Natural killer cell (primary cell): ENCODE data around the gene IGSF8. TPM values are rescaled to one million over a fixed set of nuclear protein-coding genes. Genes with fewer than 3 reads are reported as not detected.

ENCODE experiments used
- ATAC-seq, 3 donors: fragments of 150-1000 bp in 2 of 3; fragments of 200-7000 bp in 1 of 3; cut with Tn5 transposase; 1 replicate in 1 of 3; 2 replicates in 2 of 3; pipeline ENCODE4 v1.10.0; 2021; ENCODE audit warnings: mild to moderate bottlenecking in 2 of 3, moderate library complexity in 2 of 3
- DNase-seq, 2 donors: peaks; one replicate each; pipeline versions ENCODE4 v3.0.0 to v3.0.0-alpha.2; 2013 to 2021; ENCODE audit warnings: mixed read lengths in 1 of 2
- H3K27ac ChIP-seq: one replicate; pipeline ENCODE4 v1.5.1; 2013; ENCODE audit warnings: mild to moderate bottlenecking, low read length
- H3K27me3 ChIP-seq: one replicate; pipeline ENCODE4 v1.6.1; 2013; ENCODE audit warnings: low read length; ENCODE audit not compliant: control insufficient read depth, insufficient read depth
- H3K36me3 ChIP-seq: one replicate; pipeline ENCODE4 v1.6.1; 2013; ENCODE audit warnings: low read length; ENCODE audit not compliant: control insufficient read depth, insufficient read depth
- H3K4me1 ChIP-seq: one replicate; pipeline ENCODE4 v1.6.1; 2013; ENCODE audit warnings: low read length; ENCODE audit not compliant: control insufficient read depth, insufficient read depth
- H3K4me3 ChIP-seq: one replicate; pipeline ENCODE4 v1.5.1; 2013; ENCODE audit warnings: low read length
- H3K9me3 ChIP-seq: one replicate; pipeline ENCODE4 v1.6.1; 2013; ENCODE audit warnings: low read length; ENCODE audit not compliant: control insufficient read depth, insufficient read depth
- H3K27ac Mint-ChIP-seq, 2 donors: one replicate each; pipeline ENCODE4 v1.8.0; 2022; ENCODE audit warnings: mild to moderate bottlenecking in 2 of 2, mixed read lengths in 2 of 2, moderate library complexity in 1 of 2
- H3K27me3 Mint-ChIP-seq, 2 donors: one replicate each; pipeline ENCODE4 v1.8.0; 2022; ENCODE audit warnings: low read depth in 2 of 2, mixed read lengths in 2 of 2
- H3K36me3 Mint-ChIP-seq: one replicate; pipeline ENCODE4 v1.8.0; 2022; ENCODE audit warnings: mixed read lengths
- H3K4me1 Mint-ChIP-seq, 2 donors: one replicate each; pipeline ENCODE4 v1.8.0; 2022; ENCODE audit warnings: mixed read lengths in 2 of 2
- H3K4me3 Mint-ChIP-seq: one replicate; pipeline ENCODE4 v1.8.0; 2022; ENCODE audit warnings: mild to moderate bottlenecking, moderate library complexity, mixed read lengths
- H3K9me3 Mint-ChIP-seq, 2 donors: one replicate each; pipeline ENCODE4 v1.8.0; 2022; ENCODE audit warnings: mixed read lengths in 2 of 2
- WGBS: methylation state at CpG from one replicate; pipeline ENCODE4 v1.1.7; 2013; ENCODE audit warnings: missing lambda C conversion rate; ENCODE audit not compliant: insufficient coverage; 5-methylcytosine and 5-hydroxymethylcytosine counted together
- intact Hi-C: fragments of 100-400 bp; cut with micrococcal nuclease; formaldehyde crosslinking; loops from one replicate; pipeline ENCODE4 v1.14.2; 2022
- total RNA-seq, 4 donors: library from RNA; stranded (reverse); fragments of 120-200 nt in 1 of 4; gene quantifications; one replicate each; pipeline versions ENCODE4 v1.2.3 to v1.2.4, GENCODE V29; 2013 to 2022
- TF ChIP-seq, protein P1 (sequence below): fragments of 200-600 bp; IDR thresholded peaks from one replicate; pipeline ENCODE4 v1.8.0; 2022; ENCODE audit warnings: antibody characterized with exemption

Gene IGSF8
- total RNA-seq, 3 donors from 2014 or later (not counting 1 experiment from before 2014, with no cell fraction given): 26.3 to 35.3 (median 32.1) TPM

DNA sequence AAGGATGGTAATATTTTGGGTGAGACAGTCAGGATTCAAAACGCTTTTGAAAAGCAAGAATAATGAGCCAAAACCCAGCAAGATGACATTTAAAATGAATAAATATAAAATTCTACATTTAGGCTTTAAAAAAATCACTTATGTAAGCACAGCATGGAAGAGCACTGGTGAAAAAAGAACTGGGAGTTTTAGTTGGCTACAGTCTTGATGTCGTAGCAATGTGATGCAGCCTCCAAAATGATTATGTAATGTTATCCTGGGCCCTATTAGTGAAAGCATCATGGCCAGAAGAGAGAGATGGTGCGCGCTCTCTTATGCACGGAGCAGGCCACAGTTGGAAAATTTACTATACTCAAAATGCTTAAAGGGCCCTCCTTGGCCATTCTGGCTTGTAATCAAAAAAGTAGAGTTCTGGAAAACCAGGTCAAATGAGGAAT is 11.9 kb downstream of the IGSF8 start:
- no peak overlapping the region for H3K27ac Mint-ChIP-seq

DNA sequence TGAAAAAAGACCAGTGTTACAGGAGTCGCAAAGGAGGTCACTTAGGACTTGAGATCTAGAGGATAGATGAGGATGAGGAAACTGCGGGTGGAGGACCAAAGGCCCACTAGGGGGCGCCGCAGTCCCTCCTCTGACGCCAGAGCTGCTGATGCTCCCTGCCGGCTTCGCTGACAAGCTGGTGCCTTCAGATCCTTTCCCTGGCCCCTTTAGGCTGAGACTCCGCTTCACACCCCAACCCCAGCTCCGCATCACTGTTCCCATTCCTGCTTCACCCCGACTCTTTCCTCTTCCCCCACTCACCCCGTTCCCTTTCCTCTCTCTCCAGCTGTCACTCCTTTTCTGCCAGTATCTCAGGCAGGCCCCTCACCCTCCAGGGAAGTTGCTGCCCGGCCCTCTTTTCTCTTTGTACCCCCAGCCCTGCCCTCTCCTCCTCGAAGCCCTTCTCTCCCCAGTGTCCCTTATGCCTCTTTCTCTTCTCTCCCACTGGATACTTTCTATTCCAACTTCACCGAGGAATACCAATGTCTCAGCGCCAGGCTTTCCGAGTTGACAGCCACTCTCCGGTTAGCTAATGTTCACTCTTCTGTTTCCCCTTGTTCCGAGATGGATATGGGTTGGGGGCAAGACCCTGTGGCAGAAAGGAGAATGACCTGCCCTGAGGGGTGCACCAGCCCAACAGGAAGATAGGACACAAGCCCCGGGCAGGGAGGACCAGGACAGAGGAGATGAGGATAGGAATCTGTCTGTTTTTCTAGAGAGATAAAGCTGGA is 12.5 kb downstream of the IGSF8 start:
- H3K27me3 Mint-ChIP-seq: peaks cover 23 to 24% of the 10 kb centered on the region in 2 donors
- Histone ChIP-seq H3K27me3 (peaks cover 18% of the 10 kb centered on the region), H3K4me3 (no peak overlapping the region), H3K4me1 (peaks cover 10% of the 10 kb centered on the region), H3K9me3 (no peaks in the 10 kb centered on the region), H3K27ac (no peak overlapping the region), H3K36me3 (peaks cover 15% of the 10 kb centered on the region)
- H3K27ac Mint-ChIP-seq: no peak overlapping the region
- H3K36me3 Mint-ChIP-seq: peaks cover 8% of the 10 kb centered on the region
- peaks cover 11 to 19% of the 10 kb centered on the region in 2 donors for H3K4me1 Mint-ChIP-seq
- intact Hi-C loops: loop anchor here (2.0 to 5.0 kb wide), 2 partner anchors 13 to 291 kb away; partner anchors contain the start of gene IGSF8
- TF ChIP-seq, protein P1, sequence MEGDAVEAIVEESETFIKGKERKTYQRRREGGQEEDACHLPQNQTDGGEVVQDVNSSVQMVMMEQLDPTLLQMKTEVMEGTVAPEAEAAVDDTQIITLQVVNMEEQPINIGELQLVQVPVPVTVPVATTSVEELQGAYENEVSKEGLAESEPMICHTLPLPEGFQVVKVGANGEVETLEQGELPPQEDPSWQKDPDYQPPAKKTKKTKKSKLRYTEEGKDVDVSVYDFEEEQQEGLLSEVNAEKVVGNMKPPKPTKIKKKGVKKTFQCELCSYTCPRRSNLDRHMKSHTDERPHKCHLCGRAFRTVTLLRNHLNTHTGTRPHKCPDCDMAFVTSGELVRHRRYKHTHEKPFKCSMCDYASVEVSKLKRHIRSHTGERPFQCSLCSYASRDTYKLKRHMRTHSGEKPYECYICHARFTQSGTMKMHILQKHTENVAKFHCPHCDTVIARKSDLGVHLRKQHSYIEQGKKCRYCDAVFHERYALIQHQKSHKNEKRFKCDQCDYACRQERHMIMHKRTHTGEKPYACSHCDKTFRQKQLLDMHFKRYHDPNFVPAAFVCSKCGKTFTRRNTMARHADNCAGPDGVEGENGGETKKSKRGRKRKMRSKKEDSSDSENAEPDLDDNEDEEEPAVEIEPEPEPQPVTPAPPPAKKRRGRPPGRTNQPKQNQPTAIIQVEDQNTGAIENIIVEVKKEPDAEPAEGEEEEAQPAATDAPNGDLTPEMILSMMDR: peak; percentile 63
- H3K9me3 Mint-ChIP-seq: no peaks in the 10 kb centered on the region
- peak; percentile 61 to 81 (median 70) for ATAC-seq
- no peak overlapping the region for H3K4me3 Mint-ChIP-seq
- 63% methylated on average over 19 of the region's 19 CpGs for WGBS
- peak; percentile 64 to 87 for DNase-seq

More for the DNA sequence above, 11.9 kb downstream of the IGSF8 start:
- Mint-ChIP-seq H3K27me3 (peaks cover 18% of the 10 kb centered on the region in 2 donors), H3K9me3 (no peaks in the 10 kb centered on the region), H3K36me3 (peaks cover 8% of the 10 kb centered on the region), H3K4me3 (no peak overlapping the region), H3K4me1 (peaks cover 11 to 20% of the 10 kb centered on the region in 2 donors)
- no peak overlapping the region for H3K27ac ChIP-seq
- no peak overlapping the region for H3K4me3 ChIP-seq
- intact Hi-C loops: loop anchor here (5.0 kb wide), 1 partner anchor 291 kb away; no protein-coding TSS in a partner anchor
- H3K36me3 ChIP-seq: peaks cover 21% of the 10 kb centered on the region
- peaks cover 10% of the 10 kb centered on the region for H3K4me1 ChIP-seq
- ATAC-seq (no peak), DNase-seq (no peak)
- WGBS: 98% methylated on average over 4 of the region's 5 CpGs
- H3K27me3 ChIP-seq: peaks cover 12% of the 10 kb centered on the region
- no peaks in the 10 kb centered on the region for H3K9me3 ChIP-seq
- TF ChIP-seq, protein P1: no peak

GRCh38 chr1:160084771-160085321 is 13.6 kb downstream of the IGSF8 start:
- Mint-ChIP-seq H3K4me1 (peaks cover 11 to 15% of the 10 kb centered on the region in 2 donors), H3K9me3 (no peaks in the 10 kb centered on the region), H3K27me3 (peaks cover 30 to 34% of the 10 kb centered on the region in 2 donors), H3K36me3 (peaks cover 8% of the 10 kb centered on the region), H3K27ac (no peak overlapping the region), H3K4me3 (no peak overlapping the region)
- intact Hi-C loops: loop anchor here (2.0 to 5.0 kb wide), 3 partner anchors 14 to 292 kb away; partner anchors contain the start of gene IGSF8
- no peaks in the 10 kb centered on the region for H3K9me3 ChIP-seq
- no peak for DNase-seq
- WGBS: 86% methylated on average over 30 of the region's 30 CpGs
- TF ChIP-seq, protein P1: no peak
- H3K4me1 ChIP-seq: peaks cover 10% of the 10 kb centered on the region
- peaks cover 8% of the 10 kb centered on the region for H3K36me3 ChIP-seq
- no peak overlapping the region for H3K27ac ChIP-seq
- H3K27me3 ChIP-seq: peaks cover 20% of the 10 kb centered on the region
- no peak for ATAC-seq
- H3K4me3 ChIP-seq: no peak overlapping the region
